Epithelial cell of prostate (primary cell): ENCODE data around the gene USE1.

Experiments used
- DNase-seq: peaks from one replicate; pipeline ENCODE4 v3.0.0-alpha.2; 2011; ENCODE audit warnings: low read depth, low spot score
- H3K27ac ChIP-seq: fragments of 450-650 bp; 2 replicates; pipeline ENCODE4 v1.5.1; 2017; ENCODE audit warnings: mild to moderate bottlenecking

Gene USE1

GRCh38 chr19:17254636-17255035 is 39.5 kb downstream of the USE1 start:
- no peak for DNase-seq
- no peak overlapping the region for H3K27ac ChIP-seq

- no peak overlapping the region for H3K27ac ChIP-seq
- no peak for DNase-seq
Measured at GRCh38 chr19:17255150-17255621, 40.0 kb downstream of the USE1 start.

DNA sequence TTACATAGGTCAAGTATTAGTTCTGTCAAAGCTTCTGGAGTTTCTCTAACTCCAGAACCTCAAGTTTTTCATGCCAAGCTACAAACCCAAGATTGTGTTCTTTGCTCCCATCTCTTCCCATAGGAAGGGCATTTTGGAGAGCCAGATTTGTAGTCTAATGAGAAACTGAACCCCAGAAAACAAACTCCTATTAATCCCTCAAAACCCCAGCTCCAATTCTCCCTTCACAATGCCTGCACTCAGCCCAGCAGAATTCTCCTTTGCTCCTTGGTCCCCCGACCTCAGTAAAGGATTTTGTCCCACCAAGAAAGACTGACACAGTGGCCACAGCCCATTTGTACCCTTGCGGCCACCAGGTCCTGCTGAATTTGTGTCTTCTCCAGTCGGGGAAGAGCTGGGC is 41.0 kb downstream of the USE1 start:
- H3K27ac ChIP-seq = no peak overlapping the region

GRCh38 chr19:17259118-17259780 is 44.1 kb downstream of the USE1 start:
- no peak for DNase-seq

More for the DNA sequence above, 41.0 kb downstream of the USE1 start:
- DNase-seq = no peak

GRCh38 chr19:17259934-17260333 is 44.8 kb downstream of the USE1 start:
- no peak overlapping the region for H3K27ac ChIP-seq
- DNase-seq = no peak

More at GRCh38 chr19:17259118-17259780, 44.1 kb downstream of the USE1 start:
- no peak overlapping the region for H3K27ac ChIP-seq

GRCh38 chr19:17260842-17261325 is 45.7 kb downstream of the USE1 start:
- H3K27ac ChIP-seq = no peak overlapping the region
- no peak for DNase-seq

- no peak overlapping the region for H3K27ac ChIP-seq
- no peak for DNase-seq
Measured at GRCh38 chr19:17262557-17262956, 47.4 kb downstream of the USE1 start.

DNA sequence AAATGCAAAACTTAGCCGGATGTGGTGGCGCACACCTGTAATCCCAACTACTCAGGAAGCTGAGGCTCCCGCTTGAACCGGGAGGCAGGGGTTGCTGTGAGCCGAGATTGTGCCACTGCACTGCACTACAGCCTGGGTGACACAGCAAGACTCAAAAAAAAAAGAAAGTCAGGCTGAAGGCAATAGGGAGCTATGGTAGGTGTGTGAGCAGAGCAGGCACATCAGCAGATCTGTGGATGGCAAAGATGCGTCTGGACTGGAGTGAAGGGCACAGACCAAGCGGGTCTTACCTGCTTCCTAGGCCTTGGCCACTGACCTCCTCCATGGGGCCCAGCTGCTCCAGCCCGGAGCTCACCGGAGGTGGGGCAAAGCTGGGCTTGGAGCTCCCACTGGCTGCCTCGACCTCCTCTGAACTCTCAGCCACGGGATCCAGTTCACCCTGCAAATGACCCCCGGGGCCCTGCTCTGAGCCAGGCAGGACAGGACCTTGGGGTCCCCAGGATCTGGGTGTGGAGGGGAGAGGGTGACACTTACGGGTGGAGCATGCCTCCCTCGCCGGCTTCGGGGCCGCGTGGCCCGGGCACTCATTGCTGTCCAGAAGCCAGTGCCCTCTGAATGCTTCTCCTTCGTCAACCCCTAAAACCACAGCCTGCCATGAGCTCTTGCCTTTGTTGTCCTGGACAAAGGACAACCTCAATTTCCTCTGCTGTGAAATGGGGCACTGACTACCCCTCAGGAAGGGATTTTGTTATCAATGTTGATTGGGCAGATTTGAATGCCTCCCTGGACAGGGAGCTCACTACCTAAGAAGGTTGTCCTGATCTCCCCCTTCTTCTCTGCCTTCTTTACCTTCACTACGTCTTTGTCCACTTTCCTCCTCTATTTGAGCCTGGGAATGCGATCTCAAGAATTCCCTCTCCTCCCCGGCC is 48.8 kb downstream of the USE1 start:
- H3K27ac ChIP-seq = no peak overlapping the region
- no peak for DNase-seq

GRCh38 chr19:17264641-17264979 is 49.5 kb downstream of the USE1 start, which contains the start of gene USHBP1:
TSS of gene USHBP1 (minus strand) at chr19:17264745. CDS start at chr19:17264299, 446 bp downstream.
- no peak for DNase-seq
- H3K27ac ChIP-seq = no peak within 1 kb of the TSS

DNA sequence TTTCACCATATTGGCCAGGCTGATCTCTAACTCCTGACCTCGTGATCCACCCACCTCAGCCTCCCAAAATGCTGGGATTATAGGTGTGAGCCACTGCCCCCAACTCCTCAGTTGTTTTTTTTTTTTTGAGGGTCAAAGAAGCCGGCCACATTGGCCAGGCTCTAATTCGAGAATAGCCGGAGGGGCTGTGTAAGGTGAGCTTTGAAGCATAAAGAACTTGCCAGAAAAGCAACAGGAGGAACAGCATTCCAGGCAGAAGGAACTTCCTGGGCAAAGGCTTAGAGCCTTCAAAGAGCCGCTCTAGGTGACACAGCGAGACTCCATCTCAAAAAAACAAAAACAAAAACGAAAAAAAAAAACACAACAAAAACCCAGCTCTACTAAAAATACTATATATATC is 50.9 kb downstream of the USE1 start:
- no peak overlapping the region for H3K27ac ChIP-seq
- no peak for DNase-seq

GRCh38 chr19:17266589-17266974 is 51.4 kb downstream of the USE1 start:
- no peak overlapping the region for H3K27ac ChIP-seq
- DNase-seq = no peak

DNA sequence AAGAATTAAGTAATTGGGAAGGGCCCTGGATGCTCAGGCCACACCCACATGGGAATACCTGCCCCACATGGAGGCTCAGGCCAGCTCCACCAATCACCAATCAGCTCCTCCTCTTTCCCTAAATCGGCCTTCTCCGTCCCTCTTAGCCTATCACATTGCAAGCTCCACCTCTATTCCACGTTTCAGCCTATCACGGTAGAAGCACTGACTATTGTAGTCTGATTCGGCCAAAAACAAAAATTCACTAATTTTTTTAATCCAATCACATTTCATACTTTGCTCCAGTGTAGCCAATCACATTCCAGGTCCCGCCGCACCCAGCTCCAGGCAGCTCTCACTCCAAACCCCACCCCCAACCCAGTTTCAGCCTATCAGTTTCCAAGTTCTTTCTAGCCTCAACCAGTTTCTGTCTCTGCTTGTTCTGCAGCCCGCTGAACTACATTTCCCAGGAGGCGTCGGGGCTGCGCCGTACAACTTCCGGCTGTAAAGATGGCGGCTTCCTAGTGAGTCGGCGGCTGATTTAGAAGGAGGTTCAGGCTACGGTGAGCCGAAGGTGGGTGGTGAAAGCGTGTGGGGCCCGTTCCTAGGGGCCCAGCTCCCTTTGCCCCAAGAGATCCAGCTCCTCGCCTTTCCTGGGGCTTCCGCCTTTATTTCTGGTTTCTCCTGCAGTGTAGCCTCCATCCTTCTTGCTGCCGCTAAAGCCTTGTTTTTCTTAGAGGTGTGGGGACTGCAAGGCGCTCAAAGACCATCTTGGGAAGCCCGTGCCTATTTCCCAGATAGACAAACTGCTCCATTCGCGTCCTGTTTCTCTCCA is 52.0 kb downstream of the USE1 start, which contains the start of gene BABAM1:
TSS of gene BABAM1 (plus strand) at position 469 of the 814 bp plus-strand sequence. CDS start 1,364 bp downstream, outside the sequence.
- peak within 1 kb of the TSS; percentile 61 for H3K27ac ChIP-seq
- DNase-seq = peak; percentile 97

GRCh38 chr19:17268754-17269153 is 53.6 kb downstream of the USE1 start:
- DNase-seq = no peak
- no peak overlapping the region for H3K27ac ChIP-seq
